Central memory CD8-positive, alpha-beta T cell (primary cell): ENCODE data around the gene PPP3CB.
A peak's percentile ranks its signal among the peaks of the same experiment; 100 is the strongest.

Source experiments
- ATAC-seq: fragments of 150-1000 bp; cut with Tn5 transposase; replicated peaks from 2 replicates; pipeline ENCODE4 v1.10.0; 2022; ENCODE audit warnings: mild to moderate bottlenecking, moderate FRiP score, moderate number of reproducible peaks; ENCODE audit not compliant: poor library complexity, severe bottlenecking; ENCODE audit errors: extremely low read depth
- DNase-seq, 2 donors: peaks; one replicate each; pipeline ENCODE4 v3.0.0; 2021; ENCODE audit warnings: low spot score in 2 of 2
- H3K27ac Mint-ChIP-seq: one replicate; pipeline ENCODE4 v1.8.0; 2022; ENCODE audit warnings: low read depth, mild to moderate bottlenecking, moderate library complexity, mixed read lengths
- H3K27me3 Mint-ChIP-seq: one replicate; pipeline ENCODE4 v1.8.0; 2022; ENCODE audit warnings: mixed read lengths
- H3K36me3 Mint-ChIP-seq: one replicate; pipeline ENCODE4 v1.8.0; 2022; ENCODE audit warnings: mild to moderate bottlenecking, moderate library complexity, mixed read lengths; ENCODE audit not compliant: insufficient read depth
- H3K4me1 Mint-ChIP-seq: one replicate; pipeline ENCODE4 v1.8.0; 2022; ENCODE audit warnings: mixed read lengths
- H3K4me3 Mint-ChIP-seq: one replicate; pipeline ENCODE4 v1.8.0; 2022; ENCODE audit warnings: mild to moderate bottlenecking, moderate library complexity, mixed read lengths
- H3K9me3 Mint-ChIP-seq: one replicate; pipeline ENCODE4 v1.8.0; 2022; ENCODE audit warnings: mixed read lengths

Gene PPP3CB

GRCh38 chr10:73506074-73506473 lies 10.2 kb upstream of the PPP3CB start:
- H3K36me3 Mint-ChIP-seq, result peaks cover 12% of the 10 kb centered on the region
- H3K4me1 Mint-ChIP-seq, result peaks cover 8% of the 10 kb centered on the region
- no peak for DNase-seq
- H3K27ac Mint-ChIP-seq, result no peak overlapping the region
- H3K9me3 Mint-ChIP-seq, result no peaks in the 10 kb centered on the region
- H3K27me3 Mint-ChIP-seq, result no peaks in the 10 kb centered on the region
- no peak for ATAC-seq
- no peak overlapping the region for H3K4me3 Mint-ChIP-seq

GRCh38 chr10:73503037-73503436 lies 7.2 kb upstream of the PPP3CB start:
- Mint-ChIP-seq H3K36me3 (peaks cover 10% of the 10 kb centered on the region), H3K9me3 (no peaks in the 10 kb centered on the region), H3K4me1 (peaks cover 8% of the 10 kb centered on the region), H3K27ac (no peak overlapping the region), H3K27me3 (no peaks in the 10 kb centered on the region), H3K4me3 (no peak overlapping the region)
- ATAC-seq (no peak), DNase-seq (no peak)

- ATAC-seq, result no peak
- Mint-ChIP-seq H3K4me3 (peak overlapping the region; percentile 0), H3K4me1 (peaks cover 20% of the 10 kb centered on the region)
Observed at GRCh38 chr10:73501651-73502050, 5.8 kb upstream of the PPP3CB start.

GRCh38 chr10:73497623-73498022 lies 1.8 kb upstream of the PPP3CB start:
- DNase-seq (no peak), ATAC-seq (no peak)
- Mint-ChIP-seq H3K4me1 (peaks cover 52% of the 10 kb centered on the region), H3K27ac (peak overlapping the region; percentile 67), H3K27me3 (no peaks in the 10 kb centered on the region), H3K36me3 (peaks cover 7% of the 10 kb centered on the region), H3K9me3 (no peaks in the 10 kb centered on the region), H3K4me3 (no peak overlapping the region)

More at GRCh38 chr10:73501651-73502050, 5.8 kb upstream of the PPP3CB start:
- no peaks in the 10 kb centered on the region for H3K27me3 Mint-ChIP-seq
- H3K36me3 Mint-ChIP-seq, result peaks cover 10% of the 10 kb centered on the region
- no peaks in the 10 kb centered on the region for H3K9me3 Mint-ChIP-seq
- H3K27ac Mint-ChIP-seq, result peak overlapping the region; percentile 19
- no peak for DNase-seq

GRCh38 chr10:73495226-73495883 lies 469 bp downstream of the PPP3CB start:
- peak overlapping the region; percentile 77 for H3K27ac Mint-ChIP-seq
- peaks cover 5% of the 10 kb centered on the region for H3K36me3 Mint-ChIP-seq
- DNase-seq (peak; percentile 72 to 80), ATAC-seq (peak; percentile 79)
- H3K27me3 Mint-ChIP-seq, result no peaks in the 10 kb centered on the region
- H3K9me3 Mint-ChIP-seq, result no peaks in the 10 kb centered on the region
- H3K4me3 Mint-ChIP-seq, result peak overlapping the region; percentile 80
- H3K4me1 Mint-ChIP-seq, result peaks cover 52% of the 10 kb centered on the region

- H3K27ac Mint-ChIP-seq, result peak overlapping the region; percentile 77
- H3K4me1 Mint-ChIP-seq, result peaks cover 57% of the 10 kb centered on the region
- peaks cover 5% of the 10 kb centered on the region for H3K36me3 Mint-ChIP-seq
- H3K27me3 Mint-ChIP-seq, result no peaks in the 10 kb centered on the region
- H3K4me3 Mint-ChIP-seq, result peak overlapping the region; percentile 80
- ATAC-seq, result peak; percentile 2
- no peak for DNase-seq
- no peaks in the 10 kb centered on the region for H3K9me3 Mint-ChIP-seq
Observed at GRCh38 chr10:73494877-73495225, 973 bp downstream of the PPP3CB start.

- peak overlapping the region; percentile 75 for H3K27ac Mint-ChIP-seq
- peaks cover 63% of the 10 kb centered on the region for H3K4me1 Mint-ChIP-seq
- H3K9me3 Mint-ChIP-seq, result no peaks in the 10 kb centered on the region
- DNase-seq (no peak), ATAC-seq (no peak)
- H3K36me3 Mint-ChIP-seq, result peaks cover 5% of the 10 kb centered on the region
- peak overlapping the region; percentile 80 for H3K4me3 Mint-ChIP-seq
- H3K27me3 Mint-ChIP-seq, result no peaks in the 10 kb centered on the region
Observed at GRCh38 chr10:73494213-73494612, 1.6 kb downstream of the PPP3CB start.

GRCh38 chr10:73493781-73494180 lies 2.0 kb downstream of the PPP3CB start:
- Mint-ChIP-seq H3K36me3 (peaks cover 5% of the 10 kb centered on the region), H3K4me3 (peak overlapping the region; percentile 80), H3K4me1 (peaks cover 67% of the 10 kb centered on the region), H3K27me3 (no peaks in the 10 kb centered on the region), H3K9me3 (no peaks in the 10 kb centered on the region), H3K27ac (peak overlapping the region; percentile 75)
- no peak for DNase-seq
- no peak for ATAC-seq

GRCh38 chr10:73486601-73487000 lies 9.2 kb downstream of the PPP3CB start:
- H3K4me1 Mint-ChIP-seq, result peaks cover 37% of the 10 kb centered on the region
- ATAC-seq (no peak), DNase-seq (no peak)
- no peak overlapping the region for H3K4me3 Mint-ChIP-seq
- no peaks in the 10 kb centered on the region for H3K9me3 Mint-ChIP-seq
- H3K36me3 Mint-ChIP-seq, result peaks cover 20% of the 10 kb centered on the region
- no peaks in the 10 kb centered on the region for H3K27me3 Mint-ChIP-seq
- H3K27ac Mint-ChIP-seq, result no peak overlapping the region

GRCh38 chr10:73485320-73485719 lies 10.5 kb downstream of the PPP3CB start:
- no peak for ATAC-seq
- no peak overlapping the region for H3K27ac Mint-ChIP-seq
- H3K27me3 Mint-ChIP-seq, result no peaks in the 10 kb centered on the region
- H3K36me3 Mint-ChIP-seq, result peaks cover 20% of the 10 kb centered on the region
- H3K4me1 Mint-ChIP-seq, result peaks cover 36% of the 10 kb centered on the region
- no peak for DNase-seq
- H3K9me3 Mint-ChIP-seq, result no peaks in the 10 kb centered on the region
- H3K4me3 Mint-ChIP-seq, result no peak overlapping the region

GRCh38 chr10:73480158-73480557 lies 15.7 kb downstream of the PPP3CB start:
- DNase-seq, result no peak
- Mint-ChIP-seq H3K4me1 (peaks cover 12% of the 10 kb centered on the region), H3K36me3 (peaks cover 36% of the 10 kb centered on the region), H3K4me3 (peak overlapping the region; percentile 13), H3K27ac (no peak overlapping the region), H3K27me3 (no peaks in the 10 kb centered on the region), H3K9me3 (no peaks in the 10 kb centered on the region)
- no peak for ATAC-seq

GRCh38 chr10:73478636-73479035 lies 17.2 kb downstream of the PPP3CB start:
- H3K27me3 Mint-ChIP-seq, result no peaks in the 10 kb centered on the region
- peaks cover 45% of the 10 kb centered on the region for H3K36me3 Mint-ChIP-seq

GRCh38 chr10:73471226-73471625 lies 24.6 kb downstream of the PPP3CB start:
- H3K9me3 Mint-ChIP-seq, result no peaks in the 10 kb centered on the region
- H3K36me3 Mint-ChIP-seq, result peaks cover 55% of the 10 kb centered on the region
- DNase-seq (no peak), ATAC-seq (no peak)
- H3K4me3 Mint-ChIP-seq, result no peak overlapping the region
- H3K27ac Mint-ChIP-seq, result no peak overlapping the region
- no peaks in the 10 kb centered on the region for H3K27me3 Mint-ChIP-seq
- H3K4me1 Mint-ChIP-seq, result no peaks in the 10 kb centered on the region

More at GRCh38 chr10:73478636-73479035, 17.2 kb downstream of the PPP3CB start:
- H3K4me1 Mint-ChIP-seq, result peaks cover 12% of the 10 kb centered on the region
- no peak for DNase-seq
- peak; percentile 32 for ATAC-seq
- H3K4me3 Mint-ChIP-seq, result peak overlapping the region; percentile 13
- H3K27ac Mint-ChIP-seq, result peak overlapping the region; percentile 71
- no peaks in the 10 kb centered on the region for H3K9me3 Mint-ChIP-seq
